SH-SY5Y (cell line): Measurements from ENCODE around the gene ARHGAP6.

Experiments used
- GATA2 ChIP-seq: IDR thresholded peaks from 2 replicates; pipeline ENCODE4 v1.6.1; 2011; ENCODE audit warnings: mild to moderate bottlenecking, low read depth, low read length
- GATA3 ChIP-seq: IDR thresholded peaks from 2 replicates; pipeline ENCODE4 v1.6.1; 2011; ENCODE audit warnings: low read depth, mild to moderate bottlenecking, low read length, moderate library complexity

DNA sequence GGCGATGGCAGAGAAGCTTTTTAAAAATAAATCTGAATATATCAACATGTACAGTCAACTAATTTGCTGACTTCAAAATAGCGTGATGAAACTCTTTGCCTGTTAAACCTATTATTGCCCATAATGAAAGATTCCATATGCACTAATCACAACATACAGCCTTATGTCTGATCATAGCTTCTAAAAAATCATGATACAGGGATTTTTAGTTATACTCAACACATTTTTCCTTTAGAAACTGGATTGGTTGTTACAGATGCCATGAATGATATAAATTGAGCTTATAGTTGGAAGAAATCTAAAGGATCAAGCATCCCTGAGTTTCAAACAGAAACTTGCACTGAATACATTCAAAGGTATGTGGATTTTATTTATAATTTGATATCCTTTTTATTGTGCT, 372.6 kb downstream of the ARHGAP6 start, which contains the start of gene AMELX:
- TF ChIP-seq GATA3 (no peak), GATA2 (no peak)
